ENCODE results near the gene FAM3B.
A peak's percentile ranks its signal among the peaks of the same experiment; 100 is the strongest.
"Not testable (repeated sequence)": the region's sequence is repeated elsewhere in the genome, so short reads cannot be mapped to it uniquely, and the experiment has no call there.

The FAM3B gene, protein sequence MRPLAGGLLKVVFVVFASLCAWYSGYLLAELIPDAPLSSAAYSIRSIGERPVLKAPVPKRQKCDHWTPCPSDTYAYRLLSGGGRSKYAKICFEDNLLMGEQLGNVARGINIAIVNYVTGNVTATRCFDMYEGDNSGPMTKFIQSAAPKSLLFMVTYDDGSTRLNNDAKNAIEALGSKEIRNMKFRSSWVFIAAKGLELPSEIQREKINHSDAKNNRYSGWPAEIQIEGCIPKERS

DNA sequence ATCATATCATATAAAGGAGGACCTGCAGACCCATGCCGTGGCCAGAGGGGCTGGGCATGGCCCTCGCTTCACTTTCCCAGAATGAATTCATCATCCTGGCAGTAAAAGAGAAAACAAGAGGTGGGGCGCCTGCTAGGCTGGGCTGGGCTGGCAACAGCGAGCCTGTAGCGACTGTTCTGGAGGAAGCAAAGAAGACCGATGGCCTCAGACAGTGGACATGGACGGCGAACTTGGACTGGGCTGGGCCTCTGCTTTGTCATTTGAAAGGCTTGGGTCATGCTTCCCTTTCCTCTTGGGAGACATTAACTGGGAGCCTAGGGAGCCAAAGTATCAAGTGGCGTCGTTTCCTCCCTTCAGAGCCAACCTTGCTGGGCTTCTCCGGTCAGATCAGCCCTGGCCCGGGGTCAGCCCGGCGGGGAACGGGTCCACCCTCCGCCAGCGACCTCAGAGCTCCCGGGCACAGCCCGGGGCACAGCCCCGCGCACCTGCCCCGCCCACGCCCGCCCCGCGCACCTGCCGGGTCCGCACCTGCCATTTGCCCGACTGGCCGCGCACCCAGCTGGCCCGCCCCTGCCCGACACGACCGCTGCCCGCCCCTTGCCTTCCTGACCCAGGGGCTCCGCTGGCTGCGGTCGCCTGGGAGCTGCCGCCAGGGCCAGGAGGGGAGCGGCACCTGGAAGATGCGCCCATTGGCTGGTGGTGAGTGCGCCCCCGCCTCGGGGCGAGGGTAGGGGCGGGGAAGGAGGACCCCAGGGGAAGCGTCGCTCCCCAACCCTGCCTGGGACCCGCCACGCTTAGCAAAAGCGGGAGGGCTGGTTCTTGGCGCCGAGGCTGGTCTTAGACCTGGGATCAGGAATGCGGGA, at the start of gene FAM3B:
FAM3B (plus strand) TSS at position 602 of the 863 bp plus-strand sequence; CDS start at position 681, 79 bp downstream.
- DNase-seq: no peak

DNA sequence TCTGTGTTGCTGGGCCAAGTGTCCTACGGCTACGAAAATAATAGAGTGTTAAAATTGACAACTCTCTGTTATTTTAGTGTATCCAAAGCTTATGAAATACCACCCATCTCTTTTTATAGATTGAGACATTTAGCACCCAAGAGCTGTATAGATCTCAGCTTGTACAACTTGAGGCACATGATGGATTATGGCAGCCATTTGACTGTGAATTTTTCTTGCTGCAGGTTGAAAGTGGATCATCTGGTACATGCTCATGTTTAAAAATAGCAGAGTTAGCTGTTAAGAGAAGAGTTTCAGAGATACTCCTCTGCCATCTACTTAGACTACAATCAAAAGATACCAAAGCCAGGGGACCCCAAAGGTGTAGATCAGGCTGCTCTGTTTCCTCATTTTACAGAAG, 49.3 kb upstream of the FAM3B start:
- DNase-seq: no peak

DNA sequence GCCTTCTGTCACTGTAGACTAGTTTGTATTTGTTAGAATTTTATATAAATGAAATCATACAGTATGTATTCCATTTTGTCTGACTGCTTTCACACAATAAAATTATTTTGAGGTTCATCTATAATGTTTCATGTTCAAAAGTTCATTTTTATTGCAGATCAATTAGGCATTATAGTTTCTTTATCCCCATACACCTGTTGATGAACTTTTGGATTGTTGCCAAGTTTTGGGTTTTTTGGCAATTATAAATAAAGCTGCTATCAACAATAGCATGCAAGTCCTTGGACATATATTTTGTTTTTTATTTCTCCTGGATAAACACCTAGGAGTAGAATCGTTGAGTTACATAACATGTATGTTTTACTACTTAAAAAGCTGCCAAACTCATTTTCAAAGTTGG, 47.1 kb upstream of the FAM3B start:
- DNase-seq: no peak

DNA sequence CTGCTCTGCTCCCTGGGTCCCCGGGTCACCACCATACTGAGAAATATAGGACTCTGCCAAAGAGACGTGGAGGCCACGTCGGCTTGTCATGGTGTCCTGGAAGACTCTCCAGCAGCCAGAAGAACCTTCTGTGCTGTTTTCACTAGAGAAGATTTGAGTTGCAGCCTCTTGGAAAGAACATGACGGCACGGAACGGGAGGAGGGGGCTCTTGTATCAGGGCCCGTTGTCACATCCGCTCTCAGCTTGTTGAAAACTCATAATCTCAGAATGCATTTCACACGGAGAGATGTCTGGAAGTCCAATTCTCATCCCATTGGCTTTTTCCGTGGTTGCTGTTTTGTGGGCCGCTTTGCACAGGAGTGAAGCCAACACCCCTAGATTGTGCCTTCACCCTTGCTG, 39.4 kb upstream of the FAM3B start:
- DNase-seq: no peak

DNA sequence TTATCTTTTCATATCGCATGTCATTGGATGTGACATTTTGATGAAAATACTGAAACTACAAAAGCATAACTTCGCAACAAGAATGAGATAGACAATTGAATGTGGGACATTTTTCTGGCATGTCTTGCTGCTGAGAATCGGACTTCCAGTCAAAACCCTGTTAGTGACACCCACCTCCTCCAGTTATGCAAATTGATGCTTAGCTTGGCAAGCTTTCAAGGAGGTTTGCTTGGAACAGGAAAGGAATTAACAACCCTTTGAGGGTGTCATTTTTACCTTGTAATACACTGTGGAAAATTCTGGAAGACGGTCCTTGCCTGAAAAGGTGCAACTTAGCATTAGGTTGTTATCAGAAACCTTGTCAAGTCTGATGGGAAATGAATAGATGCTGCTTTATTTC, 38.8 kb upstream of the FAM3B start:
- DNase-seq: no peak

DNA sequence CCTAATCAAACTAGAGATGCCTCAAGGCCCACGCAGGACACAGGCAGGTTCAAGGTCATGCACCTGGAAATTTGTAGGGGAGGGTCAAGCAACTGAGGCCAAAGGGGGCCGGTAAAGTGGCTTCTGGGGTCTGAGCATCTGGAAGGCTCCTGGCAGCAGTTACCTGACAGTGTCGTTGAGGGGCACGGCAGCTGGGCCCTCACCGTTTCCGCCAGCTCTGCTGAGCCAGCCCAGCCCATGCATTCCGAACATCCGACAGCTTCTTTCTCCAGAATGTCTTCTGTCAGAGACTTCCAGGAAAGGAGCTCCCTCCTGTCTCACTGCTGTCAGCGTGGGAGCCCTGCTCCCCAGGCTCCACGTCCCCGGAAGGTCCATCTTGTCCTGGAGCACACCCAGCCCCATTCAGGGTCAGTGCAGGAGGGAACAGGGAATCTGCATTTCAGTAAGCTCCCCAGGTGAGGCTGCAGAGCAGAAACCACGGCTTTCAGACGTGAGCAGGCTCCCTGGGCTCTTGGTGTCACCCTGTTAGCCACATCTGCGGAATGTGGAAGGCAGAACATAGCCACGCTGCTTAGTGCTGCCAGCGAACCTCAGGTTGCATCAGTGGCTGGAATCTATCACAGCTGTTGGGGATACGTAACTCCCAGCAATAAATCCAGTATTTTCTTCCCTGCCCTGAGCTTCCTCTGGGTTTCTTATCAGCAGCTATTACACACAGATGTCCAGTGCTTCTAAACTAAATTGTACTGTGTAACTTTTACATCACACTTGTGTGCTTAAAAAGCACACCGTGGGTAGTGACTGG, 36.3 kb upstream of the FAM3B start:
- no peak for DNase-seq

DNA sequence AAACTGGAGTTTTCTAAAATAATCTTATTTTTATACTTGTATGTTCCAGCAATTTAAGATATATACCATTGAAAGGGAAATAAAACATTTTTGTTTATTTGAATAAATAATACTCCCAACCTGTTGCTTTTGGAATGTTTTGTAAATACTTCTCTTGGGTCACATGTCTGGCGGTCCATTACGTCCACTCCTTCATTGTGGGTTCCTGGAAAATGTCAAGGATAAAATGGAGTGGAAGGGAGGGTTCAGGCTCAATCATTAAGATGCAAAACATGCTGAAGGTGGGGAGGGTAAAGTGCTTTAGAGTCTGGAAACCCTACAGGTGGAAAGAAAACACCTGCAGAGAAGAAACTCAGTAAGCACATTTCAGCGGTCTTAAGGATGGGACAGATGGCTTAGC, 34.2 kb upstream of the FAM3B start:
- no peak for DNase-seq

DNA sequence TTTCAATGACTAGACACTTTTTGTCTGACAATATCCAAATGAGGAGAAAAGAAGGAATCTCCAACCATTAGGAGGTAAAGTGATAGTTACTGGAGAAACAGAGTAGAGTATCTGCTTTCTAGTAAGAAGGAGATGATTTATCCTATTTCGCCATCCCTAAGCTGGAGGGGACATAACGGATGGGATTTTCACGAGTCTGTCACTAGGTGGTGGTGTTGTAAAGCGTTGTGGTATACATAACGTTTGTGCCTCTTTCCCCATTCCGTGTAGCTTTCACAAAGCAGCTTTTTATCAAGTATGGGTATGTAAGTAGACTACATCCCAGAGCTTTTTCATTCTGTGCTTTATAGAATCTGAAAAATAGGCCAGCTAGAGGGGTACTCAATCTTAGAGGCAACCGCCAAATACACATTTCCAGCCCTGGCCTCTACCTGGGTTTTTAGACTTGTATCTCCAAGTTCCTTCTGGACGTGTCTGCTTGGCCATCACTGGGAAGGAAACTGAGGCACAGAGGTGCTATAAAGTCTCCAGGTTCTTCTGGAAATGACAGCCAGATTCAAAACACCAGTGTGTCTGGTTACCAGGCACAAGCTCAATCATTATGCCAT, 33.3 kb upstream of the FAM3B start:
- DNase-seq: peak; percentile 51

DNA sequence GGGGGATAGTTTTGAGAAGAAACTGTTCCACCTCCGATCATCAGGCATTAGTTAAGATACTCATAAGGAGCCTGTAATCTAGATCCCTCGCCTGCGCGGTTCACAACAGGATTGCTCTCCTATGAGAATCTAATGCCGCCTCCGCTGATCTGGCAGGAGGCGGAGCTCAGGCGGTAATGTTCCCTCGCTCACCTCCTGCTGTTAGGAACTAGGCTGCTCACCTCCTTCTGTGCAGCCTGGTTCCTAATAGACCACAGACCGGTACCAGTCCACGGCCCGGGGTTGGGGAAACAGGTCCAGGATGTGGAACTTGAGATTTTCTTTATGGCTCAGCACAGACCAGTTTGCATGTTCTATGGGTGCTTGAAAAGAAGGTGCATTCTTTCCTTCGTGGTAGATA, 27.2 kb upstream of the FAM3B start:
- no peak for DNase-seq

DNA sequence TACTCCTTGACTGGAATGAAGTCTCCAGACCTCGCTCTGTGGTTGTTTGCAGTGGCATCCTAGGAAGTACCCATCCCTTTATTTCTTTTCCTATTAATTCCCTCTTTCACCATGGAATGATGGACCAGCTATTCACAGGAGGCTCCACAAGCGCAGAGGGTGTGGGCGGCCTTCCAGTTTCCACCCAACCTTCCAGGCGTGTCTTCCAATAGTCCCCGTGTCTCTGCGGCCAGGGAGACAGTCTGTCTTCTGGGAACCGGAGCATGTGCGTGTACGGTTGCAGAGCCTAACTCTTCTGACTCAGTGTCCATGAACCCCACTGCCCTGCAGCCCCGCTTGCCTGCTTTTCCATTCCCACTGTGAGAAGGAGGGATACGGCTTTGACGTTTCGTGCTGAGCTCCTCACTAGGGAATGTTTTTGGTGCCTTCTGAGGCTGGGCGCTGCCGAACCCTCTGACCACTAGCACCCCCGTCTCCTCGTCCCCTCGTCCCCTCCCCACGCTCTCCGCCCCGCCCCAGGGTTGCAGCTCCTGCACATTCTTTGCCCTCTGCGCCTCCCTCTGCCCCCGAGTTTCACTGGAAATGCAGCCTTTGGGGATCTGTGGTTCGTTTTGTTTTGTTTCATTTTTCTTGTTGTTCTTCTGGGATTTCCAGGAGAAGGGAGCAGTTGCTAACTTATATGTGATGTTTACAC, 26.3 kb upstream of the FAM3B start:
- DNase-seq: no peak

DNA sequence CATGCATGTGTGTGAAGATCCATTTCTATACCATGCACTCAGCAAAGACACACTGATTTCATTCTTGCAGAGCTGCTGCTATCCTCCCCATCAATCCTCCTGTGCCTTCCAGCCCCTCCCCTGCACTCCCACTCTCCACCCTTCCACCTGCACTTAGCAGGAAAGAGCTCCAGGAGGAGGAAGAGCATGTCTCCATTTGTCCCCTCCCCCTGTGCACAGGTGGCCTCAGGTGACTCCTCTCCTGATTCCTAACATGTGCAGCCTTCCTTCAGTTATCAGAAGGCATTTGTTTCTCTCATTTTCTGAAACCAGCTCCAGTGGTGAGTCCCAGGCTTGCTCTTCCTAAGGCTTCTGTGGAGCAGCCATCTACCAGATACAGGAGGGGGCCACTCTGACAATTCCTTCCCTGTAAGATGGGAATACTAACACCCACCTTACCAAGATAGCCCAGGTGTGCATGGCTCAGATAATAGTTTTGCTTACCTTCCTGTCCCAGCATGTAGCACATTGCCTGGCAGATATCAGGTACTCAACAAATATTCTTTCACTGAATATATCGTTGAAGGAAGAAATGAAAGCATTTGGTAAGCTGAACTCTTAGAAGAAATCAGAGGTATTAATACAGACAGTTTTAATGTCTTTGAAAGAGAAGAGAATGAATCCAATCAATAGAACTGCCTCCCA, 21.9 kb upstream of the FAM3B start:
- no peak for DNase-seq

DNA sequence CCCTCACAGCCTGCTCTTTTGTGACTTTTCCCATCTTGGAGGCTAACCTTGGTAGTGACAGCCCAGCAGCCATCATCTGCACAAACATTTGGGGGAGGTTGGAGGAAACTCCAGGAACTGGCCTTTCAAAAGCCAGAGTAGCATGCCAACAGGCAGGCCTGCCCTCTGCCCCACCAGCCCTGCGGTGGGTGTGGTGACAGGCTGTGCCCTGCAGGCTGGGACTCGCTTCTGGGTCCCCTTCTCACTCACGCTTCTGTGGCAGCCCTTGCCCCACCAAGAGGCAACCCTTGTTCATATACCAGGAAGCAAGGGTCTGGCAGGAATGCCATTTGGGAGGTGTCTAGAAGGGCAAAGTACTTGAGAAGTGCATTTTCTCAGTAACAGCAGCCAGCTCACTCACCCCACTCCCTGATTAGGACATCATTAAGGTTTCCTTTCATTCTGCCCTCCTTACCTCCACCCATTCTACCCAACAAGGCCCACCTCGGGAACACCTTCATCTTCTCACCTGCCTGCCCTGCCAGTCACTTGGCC, 20.8 kb upstream of the FAM3B start:
- no peak for DNase-seq

DNA sequence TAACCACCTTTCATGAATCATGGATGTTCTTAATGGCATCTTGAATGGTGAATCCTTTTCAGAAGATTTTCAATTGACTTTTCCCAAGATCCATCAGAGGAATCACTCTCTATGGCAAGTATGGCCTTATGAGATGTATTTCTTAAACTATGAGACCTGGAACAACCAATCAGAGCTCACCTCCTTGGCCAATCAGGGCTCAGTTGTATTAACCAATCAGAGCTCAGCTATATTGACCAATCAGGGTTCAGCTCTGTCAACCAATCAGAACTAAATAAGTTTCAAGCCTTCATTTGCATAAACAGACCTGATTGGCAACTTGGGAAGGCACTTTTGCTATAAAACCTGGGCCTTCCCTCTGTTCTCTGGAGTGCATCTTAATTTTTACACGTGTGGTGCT, 13.6 kb upstream of the FAM3B start:
- no peak for DNase-seq

DNA sequence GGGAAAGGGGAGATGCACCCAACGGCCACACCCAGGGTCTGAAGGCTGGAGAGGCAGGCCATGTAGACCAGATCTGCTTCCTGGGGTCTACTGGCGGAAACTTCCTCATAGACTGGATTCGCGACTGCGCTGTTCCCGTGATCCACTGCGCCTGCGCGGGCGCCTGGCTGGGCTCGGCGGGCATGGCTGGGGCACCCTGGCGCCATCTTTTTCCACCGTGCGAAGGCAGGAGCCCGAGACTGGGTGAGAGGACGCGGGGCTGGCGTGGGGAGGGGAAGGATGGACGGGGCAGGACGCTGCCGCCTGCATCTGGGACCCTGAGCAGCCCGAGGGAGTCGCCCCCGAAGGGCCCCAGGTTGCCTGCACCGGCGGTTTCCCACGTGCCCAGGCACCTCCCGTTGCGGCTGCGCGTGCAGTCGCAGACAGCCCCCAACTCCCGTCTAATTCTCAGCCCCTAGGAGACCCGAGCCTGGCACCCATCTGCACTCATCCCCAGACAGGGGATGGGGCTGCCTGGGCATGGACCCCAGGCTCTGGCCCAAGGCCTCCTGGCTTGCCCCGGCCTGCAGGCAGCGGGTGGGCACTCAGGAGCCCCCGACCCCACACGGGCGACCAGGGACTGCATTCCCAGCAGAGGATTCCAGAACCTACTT, 12.4 kb upstream of the FAM3B start:
- DNase-seq: no peak

DNA sequence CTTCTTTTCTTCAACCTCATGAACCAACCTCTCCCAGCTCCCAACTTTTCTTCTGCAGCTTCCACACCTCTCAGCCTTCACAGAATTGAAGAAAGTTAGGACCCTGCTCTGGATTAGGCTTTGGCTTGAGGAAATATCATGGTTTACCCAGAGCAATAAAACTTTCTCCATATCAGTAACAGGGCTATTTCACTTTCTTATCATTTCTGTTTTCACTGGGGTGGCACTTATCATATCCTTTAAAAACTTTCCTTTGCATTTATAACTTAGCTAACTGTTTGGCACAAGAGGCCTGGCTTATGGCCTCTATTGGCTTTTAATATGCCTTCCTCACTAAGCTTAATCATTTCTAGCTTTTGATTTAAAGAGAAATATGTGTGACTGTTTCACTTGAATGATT, 9.4 kb upstream of the FAM3B start:
- no peak for DNase-seq

DNA sequence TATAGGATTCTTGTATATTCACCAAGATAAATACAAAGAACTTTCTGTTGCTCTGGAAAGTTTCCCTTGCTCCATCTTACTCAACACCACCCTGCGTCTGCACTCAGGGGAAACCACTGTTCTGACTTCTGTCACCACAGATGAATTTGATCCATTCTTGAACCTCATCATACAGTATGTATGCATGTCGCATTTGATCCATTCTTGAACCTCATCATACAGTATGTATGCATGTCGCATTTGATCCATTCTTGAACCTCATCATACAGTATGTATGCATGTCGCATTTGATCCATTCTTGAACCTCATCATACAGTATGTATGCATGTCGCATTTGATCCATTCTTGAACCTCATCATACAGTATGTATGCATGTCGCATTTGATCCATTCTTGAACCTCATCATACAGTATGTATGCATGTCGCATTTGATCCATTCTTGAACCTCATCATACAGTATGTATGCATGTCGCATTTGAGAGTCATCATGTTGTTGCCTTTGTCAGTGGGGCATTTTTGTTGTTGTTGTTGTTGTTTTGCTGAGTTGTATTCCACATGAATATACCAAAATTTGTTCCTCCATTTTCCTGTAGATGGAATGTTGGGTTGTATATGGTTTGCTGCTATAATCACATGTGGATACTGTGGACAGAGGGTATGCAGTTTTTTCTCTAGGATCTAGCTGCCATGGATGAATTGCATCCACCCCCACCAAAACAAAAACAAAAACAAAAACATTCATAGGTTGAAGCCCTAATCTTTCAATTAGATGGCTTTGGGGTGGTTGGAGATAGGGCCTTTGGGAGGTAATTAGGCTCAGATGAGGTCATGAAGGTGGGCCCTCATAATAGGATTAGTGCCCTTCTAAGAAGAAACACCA, 3.1 kb upstream of the FAM3B start:
- DNase-seq: not testable (repeated sequence)

DNA sequence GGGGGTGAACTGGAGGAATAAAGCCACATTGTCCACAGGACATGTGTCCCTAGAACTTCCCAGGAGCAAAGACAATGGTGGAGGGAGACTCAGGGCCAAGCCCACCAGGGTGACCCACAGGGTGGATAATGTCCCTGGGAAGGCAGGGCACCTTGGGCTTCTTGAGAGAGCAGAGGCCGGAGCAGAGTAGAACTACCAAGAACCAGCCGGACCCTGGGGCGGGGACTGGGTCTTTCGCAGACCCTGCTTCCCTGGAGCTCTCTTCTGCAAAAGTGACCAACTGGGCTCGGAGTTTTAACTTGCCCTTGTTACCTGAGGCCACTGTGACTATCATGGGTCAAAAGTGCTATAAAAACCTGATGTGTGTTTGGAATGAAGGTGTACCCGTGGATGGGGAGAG, 875 bp upstream of the FAM3B start:
- DNase-seq: no peak

DNA sequence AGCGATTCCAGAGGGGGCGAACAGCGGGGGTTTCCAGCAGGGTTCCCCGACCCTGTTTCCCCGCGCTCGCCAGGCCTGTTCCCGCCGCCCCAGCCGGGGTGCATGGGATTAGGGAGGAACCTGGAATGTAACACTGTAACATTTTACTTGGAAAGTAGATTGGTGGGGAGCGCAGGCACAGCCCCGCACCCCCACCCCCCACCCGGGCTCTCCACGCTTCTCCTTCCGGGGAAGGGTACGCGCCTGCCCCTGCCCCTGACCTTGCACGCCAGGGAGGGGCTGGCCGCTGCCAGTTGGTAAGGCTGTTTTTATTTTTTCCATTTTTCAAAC, 427 bp downstream of the FAM3B start:
- DNase-seq: no peak

DNA sequence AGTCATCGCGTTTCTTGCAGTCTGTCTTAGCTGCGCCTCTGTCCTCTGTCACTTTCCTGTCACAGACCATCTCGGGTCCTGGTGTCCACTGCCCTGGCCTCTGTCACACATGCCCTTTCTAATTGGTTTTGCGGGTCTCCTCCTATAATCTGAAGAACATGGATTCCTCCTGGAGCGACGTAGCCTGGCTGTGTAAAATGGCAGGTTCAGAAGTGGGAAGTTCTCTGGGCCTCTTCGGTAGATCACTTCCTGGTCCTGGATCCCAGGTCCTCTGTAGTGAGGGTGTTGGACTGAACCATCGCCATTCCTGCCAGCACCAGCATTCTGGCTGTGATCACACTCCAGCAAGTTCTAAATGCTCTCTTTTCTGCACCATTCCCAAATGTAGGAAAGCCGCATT, 857 bp downstream of the FAM3B start:
- no peak for DNase-seq

DNA sequence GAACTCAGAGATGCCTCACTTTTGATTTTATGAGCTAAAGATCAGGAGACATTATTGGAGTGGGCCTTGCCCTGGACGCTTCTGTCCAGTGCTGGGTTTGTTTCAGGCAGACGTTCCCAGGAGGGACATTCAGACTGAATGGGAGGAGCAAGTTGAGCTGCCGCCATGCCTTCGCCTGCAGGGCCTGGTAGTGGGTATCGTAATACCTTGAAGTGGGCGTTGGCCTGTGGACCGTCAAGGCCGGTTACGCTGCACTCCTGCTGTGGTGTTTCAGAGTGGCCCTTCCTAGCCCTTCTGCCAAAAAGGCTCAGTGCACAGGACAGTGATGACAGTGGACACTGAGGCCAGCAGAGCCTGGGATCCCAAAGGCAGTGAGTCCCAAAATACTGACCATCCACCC, 1.6 kb downstream of the FAM3B start:
- no peak for DNase-seq
